Muscle of arm (tissue), 12 donors: ENCODE data around the gene TSPAN3. TPM values are rescaled to one million over a fixed set of nuclear protein-coding genes. Genes with fewer than 3 reads are reported as not detected.

Experiments
- DNase-seq: peaks from one replicate; pipeline ENCODE4 v3.0.0-alpha.2; 2013
- polyA plus RNA-seq, 12 donors: library from polyadenylated mRNA; unstranded; fragments of 120-200 nt; gene quantifications; one replicate each; pipeline ENCODE4 v1.2.1, GENCODE V29; 2013; ENCODE audit not compliant: insufficient read length in 12 of 12

TSPAN3 gene
- polyA plus RNA-seq, 12 donors: 263 to 440 (median 398) TPM; not detected in 1

- DNase-seq: peak; percentile 66
Observed at GRCh38 chr15:77024273-77025082, 46.4 kb downstream of the TSPAN3 start.

- DNase-seq: no peak
Observed at GRCh38 chr15:77023576-77024272, 47.2 kb downstream of the TSPAN3 start.

GRCh38 chr15:77022646-77023575 lies 48.0 kb downstream of the TSPAN3 start:
- DNase-seq: no peak

- no peak for DNase-seq
Observed at GRCh38 chr15:77021803-77022381, 49.0 kb downstream of the TSPAN3 start.

- no peak for DNase-seq
Observed at GRCh38 chr15:77021088-77021481, 49.8 kb downstream of the TSPAN3 start.

- no peak for DNase-seq
Observed at GRCh38 chr15:77020348-77021087, 50.4 kb downstream of the TSPAN3 start.

- no peak for DNase-seq
Observed at GRCh38 chr15:77019521-77020331, 51.2 kb downstream of the TSPAN3 start.

GRCh38 chr15:77018796-77019505 lies 52.0 kb downstream of the TSPAN3 start:
- no peak for DNase-seq

GRCh38 chr15:77017761-77018720 lies 52.9 kb downstream of the TSPAN3 start:
- no peak for DNase-seq

- no peak for DNase-seq
Observed at GRCh38 chr15:77017091-77017660, 53.7 kb downstream of the TSPAN3 start.

GRCh38 chr15:77016321-77016695 lies 54.6 kb downstream of the TSPAN3 start:
- DNase-seq: no peak

- no peak for DNase-seq
Observed at GRCh38 chr15:77015646-77016320, 55.1 kb downstream of the TSPAN3 start.

GRCh38 chr15:77014132-77015081 lies 56.5 kb downstream of the TSPAN3 start:
- no peak for DNase-seq

- no peak for DNase-seq
Observed at GRCh38 chr15:77013776-77014131, 57.2 kb downstream of the TSPAN3 start.

GRCh38 chr15:77012868-77013267 lies 58.0 kb downstream of the TSPAN3 start:
- no peak for DNase-seq

GRCh38 chr15:77012117-77012712 lies 58.7 kb downstream of the TSPAN3 start:
- DNase-seq: no peak
